Skeletal muscle tissue (tissue), 4 donors: ENCODE measurements around the gene CYP26A1. TPM values are rescaled to one million over a fixed set of nuclear protein-coding genes. Genes with fewer than 3 reads are reported as not detected.

Source experiments
- H3K27ac ChIP-seq: one replicate; pipeline ENCODE4 v1.7.0; 2013; ENCODE audit warnings: mild to moderate bottlenecking, low read depth, low read length, inconsistent platforms
- H3K27me3 ChIP-seq, 3 donors: one replicate each; pipeline ENCODE4 v1.7.0; 2013; ENCODE audit warnings: low read length in 3 of 3; ENCODE audit not compliant: control insufficient read depth in 3 of 3, insufficient read depth in 3 of 3
- H3K36me3 ChIP-seq, 3 donors: one replicate each; pipeline ENCODE4 v1.7.0; 2013; ENCODE audit warnings: low read length in 3 of 3; ENCODE audit not compliant: control insufficient read depth in 3 of 3, insufficient read depth in 3 of 3
- H3K4me1 ChIP-seq, 3 donors: one replicate each; pipeline ENCODE4 v1.7.0; 2013; ENCODE audit warnings: low read length in 3 of 3, mild to moderate bottlenecking in 3 of 3; ENCODE audit not compliant: control insufficient read depth in 3 of 3, insufficient read depth in 3 of 3
- H3K4me3 ChIP-seq, 3 donors: one replicate each; pipeline ENCODE4 v1.7.0; 2013; ENCODE audit warnings: low read length in 3 of 3
- H3K9ac ChIP-seq, 3 donors: one replicate each; pipeline ENCODE4 v1.7.0; 2013; ENCODE audit warnings: low read length in 3 of 3, mild to moderate bottlenecking in 3 of 3, moderate library complexity in 2 of 3, low read depth in 1 of 3
- H3K9me3 ChIP-seq, 3 donors: one replicate each; pipeline ENCODE4 v1.7.0; 2013; ENCODE audit warnings: low read length in 3 of 3; ENCODE audit not compliant: control insufficient read depth in 3 of 3
- total RNA-seq: library from RNA; depleted of rRNA; stranded (reverse); fragments of >200 nt; gene quantifications from one replicate; pipeline ENCODE4 v1.2.3, GENCODE V29; 2014
- donor health status: Osteomylitis.

The CYP26A1 gene
- total RNA-seq, 1 donor from 2014 or later: 0.52 TPM

DNA sequence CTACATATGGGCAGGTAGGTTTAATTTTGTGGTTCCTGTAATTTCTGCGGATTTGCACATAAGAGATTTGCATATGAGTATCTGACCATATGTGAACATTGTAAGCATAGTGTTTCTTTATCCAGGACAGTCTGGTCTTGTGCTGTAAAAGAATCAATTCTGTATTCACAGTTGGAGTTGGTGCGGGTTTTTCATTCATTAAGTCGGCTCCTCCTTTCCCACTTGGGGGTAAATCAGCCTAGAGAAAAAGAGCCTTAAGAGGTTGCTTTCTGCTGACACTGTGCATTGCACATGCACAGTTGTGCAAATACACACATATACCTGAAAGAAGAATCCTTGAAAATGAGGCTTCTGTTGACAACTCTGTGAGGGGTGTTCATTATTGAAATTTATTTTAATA is 19.2 kb upstream of the CYP26A1 start:
- Histone ChIP-seq H3K4me1 (no peaks in the 10 kb centered on the region), H3K9ac (no peak overlapping the region), H3K27ac (no peak overlapping the region), H3K4me3 (no peak overlapping the region), H3K9me3 (no peaks in the 10 kb centered on the region), H3K27me3 (peaks cover 0 to under 1% (median under 1%) of the 10 kb centered on the region in 3 donors), H3K36me3 (peaks cover 4 to 12% (median 5%) of the 10 kb centered on the region in 3 donors)

DNA sequence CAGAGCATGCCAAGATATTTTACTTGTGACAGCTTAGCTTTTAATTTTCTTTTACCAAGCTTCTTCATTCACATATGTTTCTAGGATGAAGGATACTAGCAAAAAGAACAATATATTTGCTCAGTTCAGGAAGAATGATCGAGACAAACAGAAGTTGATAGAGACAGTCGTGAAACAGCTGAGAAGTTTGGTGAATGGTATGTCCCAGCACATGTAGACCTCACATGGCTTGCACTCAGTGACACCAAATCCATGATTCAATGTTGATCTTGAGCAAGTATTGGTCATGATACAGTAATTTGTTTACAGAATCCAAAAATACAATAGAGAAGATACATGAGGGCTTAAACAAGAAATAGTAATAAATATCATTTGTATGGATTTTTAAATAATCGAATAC is 15.6 kb upstream of the CYP26A1 start:
- H3K9ac ChIP-seq: no peak overlapping the region
- peaks cover 14 to 23% (median 17%) of the 10 kb centered on the region in 3 donors for H3K4me1 ChIP-seq
- peaks cover 20 to 28% (median 26%) of the 10 kb centered on the region in 3 donors for H3K27me3 ChIP-seq

DNA sequence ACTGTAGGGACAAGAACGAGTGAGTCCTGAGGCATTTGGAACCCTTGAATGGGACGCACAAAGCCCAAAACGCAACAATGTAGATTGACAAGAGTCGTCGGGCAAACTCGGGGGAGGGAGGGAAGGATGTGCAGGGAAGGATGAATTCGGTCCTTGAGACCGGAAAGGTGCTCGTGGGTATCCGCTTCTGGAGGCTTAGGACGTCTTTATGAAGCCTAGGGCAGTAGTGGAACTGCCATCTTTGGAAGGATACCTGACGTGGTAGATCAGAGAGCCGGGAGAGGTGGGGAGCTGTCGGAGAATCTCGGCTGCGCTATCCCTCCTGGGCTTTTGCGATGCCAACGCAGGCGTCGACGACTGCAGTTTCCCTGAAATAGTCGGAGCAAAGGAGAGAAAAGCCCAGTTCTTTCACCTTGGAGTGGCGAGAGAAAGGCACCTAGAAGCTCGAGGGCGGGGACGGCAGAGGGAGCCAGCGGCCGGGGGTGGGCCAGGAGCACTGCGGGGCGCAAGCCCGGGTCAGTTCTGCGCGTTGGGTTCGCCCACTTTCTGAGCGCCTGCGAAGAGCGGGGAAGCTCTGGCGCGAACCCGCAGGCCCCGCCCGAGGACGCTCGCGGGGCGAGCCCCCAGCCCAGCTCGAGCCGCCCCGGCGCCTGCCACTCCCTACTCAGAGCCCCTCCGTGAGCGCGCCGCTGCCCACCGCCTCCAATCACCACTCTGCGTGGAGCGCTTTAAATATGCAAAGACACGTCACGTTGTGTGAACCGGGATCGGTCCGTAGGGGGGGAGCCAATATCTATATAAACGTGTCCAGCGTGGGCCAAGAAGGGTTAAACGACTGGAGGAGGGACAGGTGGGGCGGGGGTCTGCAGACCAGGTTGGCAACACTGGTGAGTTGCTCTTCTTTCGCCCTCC is 13.5 kb upstream of the CYP26A1 start, which contains the start of gene CYP26C1:
TSS of gene CYP26C1 (plus strand) at position 824 of the 912 bp plus-strand sequence. CDS start 466 bp downstream, outside the sequence.
- Histone ChIP-seq H3K36me3 (peaks cover 3 to 14% (median 3%) of the 10 kb centered on the region in 3 donors), H3K9me3 (peaks cover 0 to 2% (median 0%) of the 10 kb centered on the region in 3 donors), H3K27me3 (peaks cover 39 to 45% (median 45%) of the 10 kb centered on the region in 3 donors), H3K4me3 (no peak within 1 kb of the TSS), H3K4me1 (peaks cover 14 to 23% (median 17%) of the 10 kb centered on the region in 3 donors), H3K9ac (no peak within 1 kb of the TSS), H3K27ac (no peak within 1 kb of the TSS)

More for the DNA sequence above, 15.6 kb upstream of the CYP26A1 start:
- Histone ChIP-seq H3K9me3 (no peaks in the 10 kb centered on the region), H3K4me3 (no peak overlapping the region), H3K36me3 (peaks cover 3 to 17% (median 3%) of the 10 kb centered on the region in 3 donors), H3K27ac (no peak overlapping the region)

DNA sequence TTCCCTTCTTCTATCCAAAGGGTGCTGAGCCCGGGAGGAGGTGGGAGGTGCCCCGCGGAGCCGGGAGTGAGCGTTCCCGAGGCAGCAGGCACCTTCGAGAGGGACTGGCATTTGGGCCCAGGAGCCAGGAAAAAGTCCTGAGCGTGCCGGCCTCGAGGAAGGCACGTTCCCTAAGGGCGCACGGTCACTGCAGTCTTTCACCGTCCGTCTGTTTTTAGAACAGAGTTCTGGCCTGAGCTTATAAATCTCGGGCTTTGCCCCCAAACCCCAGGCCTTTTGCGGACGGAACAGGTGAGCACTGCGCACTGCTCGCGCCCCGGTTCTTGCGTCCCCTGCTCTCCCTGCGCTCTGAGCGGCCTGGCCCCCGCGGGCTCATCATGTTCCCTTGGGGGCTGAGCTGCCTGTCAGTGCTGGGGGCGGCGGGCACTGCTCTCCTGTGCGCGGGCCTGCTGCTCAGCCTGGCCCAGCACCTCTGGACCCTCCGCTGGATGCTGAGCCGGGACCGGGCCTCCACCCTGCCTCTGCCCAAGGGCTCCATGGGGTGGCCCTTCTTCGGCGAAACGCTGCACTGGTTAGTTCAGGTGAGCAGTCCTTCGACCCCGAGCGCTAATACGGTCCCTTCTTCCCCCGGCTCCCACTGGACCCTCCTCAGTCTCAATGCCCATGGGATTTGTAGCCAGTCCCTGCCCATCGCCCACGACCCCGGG is 12.7 kb upstream of the CYP26A1 start:
- Histone ChIP-seq H3K9ac (no peak overlapping the region), H3K36me3 (peaks cover 3 to 14% (median 3%) of the 10 kb centered on the region in 3 donors), H3K27me3 (peaks cover 46 to 53% (median 53%) of the 10 kb centered on the region in 3 donors), H3K4me3 (no peak overlapping the region), H3K4me1 (peaks cover 14 to 28% (median 17%) of the 10 kb centered on the region in 3 donors), H3K9me3 (peaks cover 0 to 2% (median 0%) of the 10 kb centered on the region in 3 donors), H3K27ac (no peak overlapping the region)

DNA sequence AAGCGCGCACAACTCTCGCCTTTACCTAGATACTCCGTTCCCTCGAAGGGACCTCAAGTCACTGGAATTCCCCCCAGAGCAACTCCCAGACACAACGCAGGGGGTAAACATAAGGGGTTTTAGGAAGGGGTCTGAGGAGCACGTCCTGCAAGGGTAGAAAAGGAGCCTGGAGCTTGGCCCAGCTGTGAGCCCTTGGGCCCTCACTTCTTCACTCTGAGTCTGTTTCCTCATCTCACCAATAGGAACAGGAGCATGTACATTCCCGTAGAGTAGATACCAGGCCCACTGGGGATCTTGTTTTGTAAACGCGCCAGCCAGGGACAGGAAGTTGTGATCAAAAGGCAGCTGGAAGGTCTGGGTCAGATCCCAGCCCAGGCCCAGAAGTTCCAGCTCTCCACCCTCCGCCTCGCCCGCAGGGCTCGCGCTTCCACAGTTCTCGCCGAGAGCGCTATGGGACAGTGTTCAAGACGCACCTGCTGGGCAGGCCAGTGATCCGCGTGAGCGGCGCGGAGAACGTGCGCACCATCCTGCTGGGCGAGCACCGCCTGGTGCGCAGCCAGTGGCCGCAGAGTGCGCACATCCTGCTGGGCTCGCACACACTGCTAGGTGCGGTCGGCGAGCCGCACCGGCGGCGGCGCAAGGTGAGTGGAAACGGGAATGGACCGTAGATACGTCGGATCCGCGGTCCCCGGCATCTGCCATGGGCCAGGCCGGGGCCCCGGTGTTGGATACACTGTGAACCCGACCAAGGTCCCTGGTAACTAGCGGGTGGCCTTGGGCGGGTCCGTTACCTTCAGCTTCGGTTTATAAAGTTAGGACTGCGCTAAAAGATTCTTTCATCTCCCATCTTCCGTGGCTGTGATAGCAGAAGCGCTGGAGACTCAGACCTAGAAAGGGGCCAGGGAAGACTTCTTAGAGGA is 11.8 kb upstream of the CYP26A1 start:
- Histone ChIP-seq H3K27ac (no peak overlapping the region), H3K9ac (no peak overlapping the region), H3K27me3 (peaks cover 54 to 61% (median 61%) of the 10 kb centered on the region in 3 donors), H3K4me1 (peaks cover 14 to 28% (median 17%) of the 10 kb centered on the region in 3 donors), H3K36me3 (peaks cover 3 to 14% (median 3%) of the 10 kb centered on the region in 3 donors), H3K9me3 (peaks cover 0 to 2% (median 0%) of the 10 kb centered on the region in 3 donors), H3K4me3 (peak overlapping the region in 2 of 3 donors; percentile 50 to 54)

DNA sequence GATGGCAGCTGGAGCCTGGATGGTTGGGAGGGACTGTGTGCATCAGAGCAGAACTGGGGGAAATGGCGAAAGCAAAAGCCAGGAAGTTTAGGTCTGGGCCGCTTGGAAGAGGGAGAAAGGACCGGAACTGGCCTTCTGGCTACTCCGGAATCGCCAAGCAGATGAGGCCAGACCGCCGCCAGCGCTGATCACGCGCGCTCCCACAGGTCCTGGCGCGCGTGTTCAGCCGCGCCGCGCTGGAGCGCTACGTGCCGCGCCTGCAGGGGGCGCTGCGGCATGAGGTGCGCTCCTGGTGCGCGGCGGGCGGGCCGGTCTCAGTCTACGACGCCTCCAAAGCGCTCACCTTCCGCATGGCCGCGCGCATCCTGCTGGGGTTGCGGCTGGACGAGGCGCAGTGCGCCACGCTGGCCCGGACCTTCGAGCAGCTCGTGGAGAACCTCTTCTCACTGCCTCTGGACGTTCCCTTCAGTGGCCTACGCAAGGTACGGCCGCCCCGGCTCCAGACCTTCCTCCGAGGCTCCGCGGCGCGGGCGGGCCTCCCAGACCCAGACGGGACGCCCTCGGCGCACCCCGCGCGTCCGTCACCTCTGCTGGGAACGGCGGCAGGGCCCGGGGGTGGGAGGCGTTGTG is 11.1 kb upstream of the CYP26A1 start:
- H3K9ac ChIP-seq: no peak overlapping the region
- H3K36me3 ChIP-seq: peaks cover 3 to 14% (median 3%) of the 10 kb centered on the region in 3 donors
- peaks cover 14 to 28% (median 17%) of the 10 kb centered on the region in 3 donors for H3K4me1 ChIP-seq
- peaks cover 0 to 2% (median 0%) of the 10 kb centered on the region in 3 donors for H3K9me3 ChIP-seq
- H3K27ac ChIP-seq: no peak overlapping the region
- peak overlapping the region in 2 of 3 donors; percentile 50 to 54 for H3K4me3 ChIP-seq
- H3K27me3 ChIP-seq: peaks cover 62 to 69% (median 68%) of the 10 kb centered on the region in 3 donors

DNA sequence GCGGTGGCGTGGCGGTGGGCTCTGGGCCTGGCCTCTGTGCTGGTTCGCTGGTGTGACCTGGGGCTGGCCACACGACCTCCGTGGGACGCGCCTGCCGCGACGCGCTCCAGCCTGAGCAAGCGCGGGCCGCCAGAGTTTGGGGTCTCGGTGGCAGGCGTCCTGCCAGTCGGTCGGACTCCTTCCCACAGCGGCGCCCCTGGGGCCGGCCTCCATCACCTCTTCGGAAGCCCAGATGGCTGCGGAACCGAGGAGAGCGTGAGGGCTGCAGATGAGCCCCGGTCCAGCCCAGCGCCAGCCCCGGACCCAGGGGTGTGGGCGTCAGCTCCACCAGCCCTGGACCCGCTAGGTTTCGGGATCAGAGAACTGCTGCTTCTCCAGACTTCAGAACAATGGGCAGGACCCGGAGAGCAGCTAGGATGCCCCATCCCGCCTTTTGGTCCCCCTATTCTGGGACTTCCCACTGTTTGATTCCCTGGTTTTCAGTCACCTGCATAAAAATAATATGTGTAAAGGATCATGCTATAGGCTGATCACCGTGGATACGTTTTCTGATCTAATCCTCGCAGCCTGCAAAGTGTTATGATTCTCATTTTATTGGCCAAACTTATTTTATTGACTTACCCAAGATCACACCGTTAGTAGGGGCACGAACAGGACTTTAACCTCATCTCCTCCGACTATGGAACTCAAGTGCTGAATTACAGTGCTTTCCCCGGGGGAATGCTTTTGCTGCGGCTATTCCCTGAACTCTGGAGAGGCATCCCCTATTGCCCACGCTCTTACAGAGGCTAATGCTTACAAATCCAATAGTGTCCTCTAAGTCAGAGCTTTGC is 10.3 kb upstream of the CYP26A1 start:
- peaks cover 0 to 2% (median 0%) of the 10 kb centered on the region in 3 donors for H3K9me3 ChIP-seq
- H3K9ac ChIP-seq: no peak overlapping the region
- H3K4me3 ChIP-seq: no peak overlapping the region
- H3K4me1 ChIP-seq: peaks cover 14 to 32% (median 18%) of the 10 kb centered on the region in 3 donors
- H3K36me3 ChIP-seq: peaks cover 0 to 9% (median 0%) of the 10 kb centered on the region in 3 donors
- H3K27ac ChIP-seq: no peak overlapping the region
- H3K27me3 ChIP-seq: peaks cover 69 to 76% (median 74%) of the 10 kb centered on the region in 3 donors

DNA sequence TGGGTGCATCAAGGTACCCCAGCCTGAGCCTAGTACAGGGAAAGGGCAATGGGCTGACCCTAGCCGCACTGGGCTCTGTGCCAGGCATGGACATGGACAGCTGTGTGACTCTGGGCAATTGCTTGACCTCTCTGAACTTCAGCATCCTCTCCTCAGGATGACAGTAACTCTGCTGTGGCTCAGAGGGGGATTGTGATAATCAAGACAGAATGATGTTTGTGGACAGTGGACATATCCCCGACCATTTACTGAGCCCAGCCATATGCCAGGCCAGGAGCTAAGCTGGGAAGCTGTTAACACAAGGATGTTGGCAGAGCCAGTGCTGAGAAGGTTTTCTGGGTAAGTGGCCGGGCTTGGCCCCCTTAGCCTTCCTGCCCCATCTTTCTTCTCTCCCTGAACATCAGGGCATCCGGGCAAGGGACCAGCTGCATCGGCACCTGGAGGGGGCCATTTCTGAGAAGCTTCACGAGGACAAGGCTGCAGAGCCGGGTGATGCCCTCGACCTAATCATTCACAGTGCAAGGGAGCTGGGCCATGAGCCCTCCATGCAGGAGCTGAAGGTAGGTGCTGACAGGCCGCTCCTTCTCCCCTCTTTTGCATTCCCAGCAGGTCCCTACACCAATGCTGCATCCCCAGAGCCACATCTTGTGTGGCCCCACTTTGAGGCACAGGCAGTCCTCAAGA is 9.6 kb upstream of the CYP26A1 start:
- Histone ChIP-seq H3K4me3 (no peak overlapping the region), H3K4me1 (peaks cover 14 to 38% (median 23%) of the 10 kb centered on the region in 3 donors), H3K9ac (no peak overlapping the region), H3K27ac (no peak overlapping the region), H3K27me3 (peaks cover 77 to 84% (median 82%) of the 10 kb centered on the region in 3 donors), H3K36me3 (peaks cover 0 to 6% (median 0%) of the 10 kb centered on the region in 3 donors), H3K9me3 (peaks cover 0 to 2% (median 0%) of the 10 kb centered on the region in 3 donors)
